ENCODE results near the gene LPP. TPM values are rescaled to one million over a fixed set of nuclear protein-coding genes. Genes with fewer than 3 reads are reported as not detected.

The LPP gene
- total and polyA plus RNA-seq, 2 of the 4 experiments (the other 2 are of a cell fraction): 16.0 to 130 TPM

GRCh38 chr3:188906236-188906635 lies 752.3 kb downstream of the LPP start:
- ATAC-seq (ENCODE audit: low read depth): no peak

More at GRCh38 chr3:188906236-188906635, 752.3 kb downstream of the LPP start:
- H2AK5ac ChIP-seq (ENCODE audit: low read depth, low read length): peak overlapping the region; percentile 36; the same call in 1 of the 2 replicates
- dilution Hi-C loops (cut with HindIII; ENCODE audit: low sequenced_read_pairs, unreplicated experiment): no loop called here
- TF ChIP-seq MXI1 (IDR thresholded peaks at IDR 0.05; ENCODE audit: borderline replicate concordance, low read depth, low read length) (no peak), FOS (IDR thresholded peaks at IDR 0.05; ENCODE audit: low read depth, low read length) (no peak), MAFK (IDR thresholded peaks at IDR 0.05; ENCODE audit: low read depth, low read length) (no peak), USF2 (IDR thresholded peaks at IDR 0.05; ENCODE audit: low read depth, low read length) (no peak), CEBPB (IDR thresholded peaks at IDR 0.05; ENCODE audit: low read depth, low read length) (no peak)
- H2BK15ac ChIP-seq (ENCODE audit: low read depth, low read length): no peak overlapping the region
- H3K79me1 ChIP-seq (ENCODE audit: low read depth in 1 of 2, low read length in 2 of 2): peaks cover 0 to 9% of the 10 kb centered on the region in 2 experiments; a peak in 3 of 4 replicates
- WGBS, 2 experiments (ENCODE audit: extremely low coverage in 2 of 2, insufficient read length in 1 of 2): 60% methylated on average over 1 of the region's 7 CpGs; no CpG with 5 or more reads in 1 of the 2 experiments
- H3K4me2 ChIP-seq (ENCODE audit: low read depth, low read length): no peak overlapping the region
- intact Hi-C loops (cut with micrococcal nuclease): no loop called here
- no peak overlapping the region for H3K4me3 ChIP-seq (ENCODE audit: insufficient read depth, low read depth, low read length)
- H3K18ac ChIP-seq (ENCODE audit: low read depth, low read length): no peak overlapping the region
- H3K27me3 ChIP-seq (ENCODE audit: control insufficient read depth, insufficient read depth, low read length): no peaks in the 10 kb centered on the region
- H3K56ac ChIP-seq (ENCODE audit: extremely low read depth, insufficient read depth, low read length): no peak overlapping the region
- no peak overlapping the region for H3K4ac ChIP-seq (ENCODE audit: low read depth, low read length)
- H2BK20ac ChIP-seq (ENCODE audit: low read depth, low read length): no peak overlapping the region
- H4K20me1 ChIP-seq (ENCODE audit: insufficient read depth, low read length): no peaks in the 10 kb centered on the region
- no peak overlapping the region for H2BK120ac ChIP-seq (ENCODE audit: low read depth, low read length)
- H3K23ac ChIP-seq (ENCODE audit: low read depth, low read length): no peak overlapping the region
- peaks cover 19% of the 10 kb centered on the region for H3K9me1 ChIP-seq (ENCODE audit: insufficient read depth, low read length)
- H3K9me3 ChIP-seq (ENCODE audit: control insufficient read depth, insufficient read depth, low read length): no peaks in the 10 kb centered on the region
- no peak for DNase-seq
- no peak overlapping the region for H4K5ac ChIP-seq (ENCODE audit: low read depth, low read length)
- H3K27ac ChIP-seq (ENCODE audit: insufficient read depth, low read length): no peak overlapping the region
- in situ Hi-C loops (cut with MboI; ENCODE audit: low sequenced_read_pairs): no loop called here
- POLR2A ChIA-PET (ENCODE audit: unreplicated experiment): no interaction called here
- CTCF ChIA-PET: no interaction called here
- H4K8ac ChIP-seq (ENCODE audit: low read depth in 2 of 2, low read length in 2 of 2): no peak overlapping the region
- H3K36me3 ChIP-seq (ENCODE audit: control insufficient read depth, insufficient read depth, low read length): 0 out of 2 replicates have a peak, but pooled peaks cover 2% of the 10 kb centered on the region
- H4K91ac ChIP-seq (ENCODE audit: insufficient read depth, low read depth, low read length): no peak overlapping the region
- no peak overlapping the region; the same call in 1 of the 2 replicates for H3K14ac ChIP-seq (replicated peaks; ENCODE audit: low read depth, low read length)
- no peak overlapping the region for H2BK5ac ChIP-seq (ENCODE audit: low read depth, low read length, poor library complexity, severe bottlenecking)
- BruUV-seq (replicated peaks): no TSS peak
- no peak overlapping the region for H2AFZ ChIP-seq (replicated peaks; ENCODE audit: low read length, poor library complexity)
- H2AK9ac ChIP-seq (replicated peaks; ENCODE audit: low read depth, low read length, poor library complexity): no peak overlapping the region
- peaks cover 20% of the 10 kb centered on the region for H3K4me1 ChIP-seq (ENCODE audit: control insufficient read depth, insufficient read depth, low read length)
- no peak overlapping the region for H3K9ac ChIP-seq (ENCODE audit: low read depth, low read length)
